ENCODE results near the gene NAALADL1.
A peak's percentile ranks its signal among the peaks of the same experiment; 100 is the strongest.

Gene NAALADL1

DNA sequence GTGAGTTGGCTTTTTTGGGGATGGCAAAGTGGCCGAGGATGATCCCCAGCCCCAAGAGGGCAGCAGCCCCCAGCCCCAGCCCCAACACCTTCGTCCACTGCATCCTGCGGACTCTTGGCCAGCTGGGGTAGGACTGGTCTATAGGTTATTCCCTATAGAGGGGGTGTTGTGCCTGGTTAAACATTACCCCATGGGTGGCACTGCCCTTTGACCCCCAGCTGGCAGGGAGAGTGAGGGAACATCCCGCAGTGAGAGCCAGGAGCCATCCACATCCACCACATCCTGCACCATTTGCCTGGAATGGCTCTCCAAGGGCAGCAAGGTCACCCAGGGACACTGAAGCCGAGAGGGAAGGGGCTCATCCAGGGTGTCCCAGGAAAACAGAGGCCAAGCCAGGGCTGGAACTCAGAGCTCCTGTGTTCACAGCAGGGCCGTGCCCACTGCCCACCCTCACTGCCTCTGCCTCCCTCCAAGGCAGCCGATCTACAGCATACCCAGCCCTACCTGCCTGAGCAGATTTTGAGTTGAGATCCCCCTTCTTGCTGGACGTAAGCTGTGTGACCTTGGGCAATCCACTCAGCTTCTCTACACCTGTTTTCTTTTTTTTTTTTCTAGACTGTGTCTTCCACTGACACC lies at the start of gene NAALADL1:
NAALADL1 (minus strand) TSS at position 135 of the 636 bp plus-strand sequence; CDS start at position 103, 32 bp downstream.
- no peak for DNase-seq (ENCODE audit: low read depth in 2 of 2)

GRCh38 chr11:65107751-65108468 lies 49.6 kb upstream of the NAALADL1 start:
- DNase-seq (ENCODE audit: low read depth in 2 of 2) = no peak

- no peak for DNase-seq (ENCODE audit: low read depth in 2 of 2)
Measured at GRCh38 chr11:65107078-65107477, 48.7 kb upstream of the NAALADL1 start.

DNA sequence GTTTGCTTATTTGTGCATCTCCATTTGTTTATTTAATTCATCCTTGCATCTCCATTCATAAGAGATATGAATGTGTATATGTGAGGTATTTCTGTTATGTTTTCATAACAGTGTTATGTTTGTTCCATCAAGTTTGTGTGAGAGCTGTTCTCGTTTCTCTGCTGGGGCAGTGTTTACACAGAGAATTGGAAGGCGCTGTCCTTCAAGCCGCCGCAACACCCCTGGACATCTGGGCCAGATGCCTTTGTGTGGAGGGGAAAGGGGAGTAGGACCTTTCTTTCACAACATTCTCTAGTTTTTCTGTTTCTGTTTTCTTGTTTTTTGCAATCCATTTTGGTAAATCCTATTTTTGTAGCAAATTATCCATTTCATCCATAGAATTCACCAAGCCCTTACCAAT lies 46.3 kb upstream of the NAALADL1 start:
- DNase-seq (ENCODE audit: low read depth in 2 of 2) = no peak

DNA sequence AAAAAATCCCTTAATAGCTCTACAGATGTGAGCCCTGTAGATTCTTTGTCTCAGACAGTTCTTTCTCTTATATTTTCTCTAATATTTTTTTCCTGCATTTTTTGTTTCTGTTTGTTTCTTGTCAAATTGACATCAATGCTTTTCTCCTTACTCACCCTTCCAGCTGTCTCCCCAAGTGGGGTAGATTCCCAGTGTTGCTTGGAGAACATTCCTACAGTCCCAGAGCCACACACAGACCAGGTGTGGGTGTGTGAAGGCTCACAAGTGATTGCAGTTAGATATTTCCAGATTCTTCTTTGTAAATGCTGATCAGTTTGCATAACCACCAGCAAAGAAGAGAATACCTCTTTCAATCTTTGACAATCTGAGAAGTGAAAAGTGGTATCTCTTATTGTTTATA lies 45.1 kb upstream of the NAALADL1 start:
- DNase-seq (ENCODE audit: low read depth in 2 of 2) = no peak

DNA sequence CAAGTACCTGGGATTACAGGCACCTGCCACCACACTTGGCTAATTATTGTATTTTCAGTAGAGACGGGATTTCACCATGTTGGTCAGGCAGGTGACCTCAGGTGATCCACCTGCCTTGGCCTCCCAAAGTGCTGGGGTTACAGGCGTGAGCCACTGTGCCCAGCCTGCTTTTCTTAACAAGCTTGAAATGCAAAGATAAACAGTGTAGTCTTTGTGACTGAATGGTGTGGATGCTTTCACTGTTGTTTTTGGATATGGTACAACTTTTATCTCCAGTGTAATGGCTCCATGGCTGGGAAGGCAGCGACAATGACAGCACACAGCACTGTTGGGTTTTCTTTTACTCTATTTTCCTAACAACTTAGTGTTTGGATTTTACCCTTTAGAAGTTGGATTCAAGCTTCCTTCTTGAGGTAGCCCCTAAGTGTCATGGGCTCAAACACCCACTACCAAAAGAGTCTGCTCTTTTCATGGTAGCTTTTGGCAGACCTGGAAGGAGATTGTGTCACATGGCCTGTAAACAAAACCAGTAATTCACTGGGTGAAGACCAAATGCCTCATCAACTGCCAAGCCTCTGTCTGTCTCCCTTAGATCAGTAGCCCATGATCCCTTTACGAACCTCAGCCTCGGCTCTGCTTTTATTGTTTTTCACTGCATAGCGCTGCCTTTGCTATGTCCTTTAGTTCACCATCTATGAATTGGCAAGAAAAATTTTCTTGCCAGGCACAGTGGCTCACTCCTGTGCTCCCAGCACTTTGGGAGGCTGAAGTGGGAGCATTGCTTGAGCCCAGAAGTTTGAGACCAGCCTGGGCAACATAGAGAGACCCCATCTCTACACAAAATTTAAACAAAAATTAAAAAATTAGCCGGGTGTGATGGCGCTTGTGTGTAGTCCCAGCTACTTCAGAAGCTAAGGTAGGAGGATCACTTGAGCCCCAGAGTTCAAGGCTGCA lies 44.1 kb upstream of the NAALADL1 start:
- no peak for DNase-seq (ENCODE audit: low read depth in 2 of 2)

GRCh38 chr11:65100674-65101350 lies 42.5 kb upstream of the NAALADL1 start:
- no peak for DNase-seq (ENCODE audit: low read depth in 2 of 2)

GRCh38 chr11:65096926-65097325 lies 38.6 kb upstream of the NAALADL1 start:
- no peak for DNase-seq (ENCODE audit: low read depth in 2 of 2)

- peak; percentile 65 to 71 for DNase-seq (ENCODE audit: low read depth in 2 of 2)
Measured at GRCh38 chr11:65095974-65096806, 37.8 kb upstream of the NAALADL1 start, which contains the start of gene VPS51. VPS51 (plus strand) TSS chr11:65096214; CDS start chr11:65096251, 37 bp downstream.

DNA sequence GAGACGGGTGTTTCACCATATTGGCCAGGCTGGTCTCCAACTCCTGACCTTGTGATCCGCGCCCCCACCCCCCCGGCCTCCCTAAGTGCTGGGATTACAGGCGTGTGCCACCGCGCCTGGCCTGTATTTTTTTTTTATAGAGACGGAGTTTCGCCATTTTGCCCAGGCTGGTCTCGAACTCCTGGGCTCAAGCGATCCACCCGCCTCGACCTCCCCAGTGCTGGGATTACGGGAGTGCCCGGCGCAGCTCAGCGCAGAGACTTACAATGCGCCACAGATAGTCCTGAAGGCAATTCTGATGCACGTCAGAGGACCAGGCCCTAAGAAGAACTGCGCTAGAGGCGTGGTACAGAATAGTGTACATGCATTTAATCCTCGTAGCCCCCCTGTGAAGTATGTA lies 37.1 kb upstream of the NAALADL1 start:
- DNase-seq (ENCODE audit: low read depth in 2 of 2) = no peak

DNA sequence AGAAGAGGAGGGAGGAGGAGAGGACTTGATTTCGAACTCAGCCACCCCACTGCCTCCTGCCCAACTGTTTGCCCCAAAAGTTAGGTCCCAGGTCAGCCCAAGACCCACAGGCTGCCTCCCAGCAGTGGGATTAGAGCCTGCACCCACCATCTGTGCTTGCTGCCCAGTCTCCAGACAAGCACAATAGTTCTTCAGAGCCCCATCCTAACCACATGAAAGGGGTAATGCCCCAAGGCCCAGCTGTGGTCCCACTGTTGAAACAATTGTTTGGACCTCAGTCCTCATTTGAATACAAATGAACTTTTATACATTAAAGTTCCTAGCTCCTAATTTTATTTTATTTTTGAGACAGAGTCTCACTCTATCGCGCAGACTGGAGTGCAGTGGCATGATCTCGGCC lies 32.3 kb upstream of the NAALADL1 start:
- DNase-seq (ENCODE audit: low read depth in 2 of 2) = no peak

GRCh38 chr11:65089621-65090020 lies 31.3 kb upstream of the NAALADL1 start:
- DNase-seq (ENCODE audit: low read depth in 2 of 2) = no peak

GRCh38 chr11:65087827-65088226 lies 29.5 kb upstream of the NAALADL1 start:
- DNase-seq (ENCODE audit: low read depth in 2 of 2) = no peak

DNA sequence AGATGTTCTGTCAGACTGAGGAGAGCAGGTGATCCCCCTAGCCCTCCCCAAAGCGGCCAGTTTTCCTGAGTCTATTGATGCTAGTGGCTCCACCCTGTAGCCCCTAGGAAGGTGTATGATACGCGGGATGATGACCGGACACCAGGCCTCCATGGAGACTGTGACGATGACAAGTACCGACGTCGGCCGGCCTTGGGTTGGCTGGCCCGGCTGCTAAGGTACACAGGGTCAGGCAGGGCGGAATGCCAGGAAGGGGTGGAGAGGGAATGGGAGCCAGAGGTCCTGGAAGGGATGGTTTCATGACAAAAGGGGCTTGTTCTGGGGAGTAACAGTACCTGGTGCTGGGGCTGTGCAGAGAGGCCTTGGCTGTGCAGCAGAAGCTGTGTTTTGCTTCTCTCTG lies 28.9 kb upstream of the NAALADL1 start:
- no peak for DNase-seq (ENCODE audit: low read depth in 2 of 2)

GRCh38 chr11:65086809-65087208 lies 28.5 kb upstream of the NAALADL1 start:
- DNase-seq (ENCODE audit: low read depth in 2 of 2) = no peak

DNA sequence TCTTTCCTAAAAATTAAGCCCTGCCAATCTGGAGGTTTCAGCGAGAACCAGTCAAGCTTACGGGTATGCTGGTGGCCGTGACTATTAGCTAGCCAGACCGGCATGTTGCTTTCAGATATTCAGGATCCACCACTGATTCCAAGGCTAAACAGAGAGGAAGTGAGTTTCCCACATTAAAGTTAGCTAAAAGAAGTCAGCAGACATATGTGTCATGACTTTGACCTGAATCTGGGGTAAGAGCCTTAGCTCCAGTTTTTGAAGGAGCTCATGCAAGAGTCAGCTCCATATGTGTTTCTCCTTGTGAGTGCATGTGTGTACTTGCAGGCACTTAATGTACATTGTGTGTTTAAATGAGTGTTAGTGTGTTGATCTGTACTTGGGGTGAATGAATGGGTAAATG lies 27.1 kb upstream of the NAALADL1 start:
- DNase-seq (ENCODE audit: low read depth in 2 of 2) = no peak

- DNase-seq (ENCODE audit: low read depth in 2 of 2) = no peak
Measured at GRCh38 chr11:65084598-65085375, 26.4 kb upstream of the NAALADL1 start.

GRCh38 chr11:65083834-65084597 lies 25.7 kb upstream of the NAALADL1 start, which contains the start of the genes CDCA5 and ZFPL1:
CDCA5 (minus strand) TSS chr11:65084040; CDS start chr11:65083978, 62 bp downstream.
ZFPL1 (plus strand) TSS chr11:65084222; CDS start chr11:65084699, 477 bp downstream.
- DNase-seq (ENCODE audit: low read depth in 2 of 2) = peak; percentile 94
